ENCODE data around the gene KIAA0040. TPM values are rescaled to one million over a fixed set of nuclear protein-coding genes. Genes with fewer than 3 reads are reported as not detected.

KIAA0040 gene
- total RNA-seq, 1 donor from 2014 or later, result 44.8 TPM

DNA sequence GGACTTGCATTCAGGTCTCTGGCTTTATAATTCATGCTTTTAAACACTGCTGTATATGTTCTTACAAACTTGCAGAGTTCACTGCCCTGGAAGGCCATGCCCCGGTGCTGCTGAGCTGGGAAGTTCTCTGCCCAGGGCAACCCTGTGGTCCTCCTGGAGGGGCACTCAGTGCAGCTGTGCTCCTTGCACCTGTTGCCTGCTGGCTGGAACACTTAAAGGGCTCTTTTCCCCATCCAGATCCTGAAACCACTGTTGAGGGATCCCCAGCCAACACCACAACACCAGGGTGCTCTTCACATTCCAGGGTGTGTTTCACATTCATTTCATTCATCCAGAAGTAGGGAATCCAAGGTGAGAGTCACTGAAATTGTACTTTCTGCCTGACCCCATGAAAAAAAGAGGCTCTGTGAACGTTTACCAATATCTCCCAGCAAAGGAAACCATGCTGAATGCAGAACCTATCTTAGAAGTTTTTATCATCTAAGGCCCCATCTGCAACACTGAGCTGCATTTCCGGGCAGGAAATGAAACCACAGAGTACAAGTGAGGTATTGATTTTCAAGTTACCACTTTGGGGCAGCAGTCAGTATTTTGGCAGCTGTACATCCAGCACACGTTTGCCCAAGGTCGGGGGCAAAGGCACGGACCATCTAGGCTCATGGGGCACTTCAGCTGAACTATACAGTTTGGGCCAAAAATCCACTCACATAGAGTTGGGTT is 16.4 kb upstream of the KIAA0040 start:
- Histone ChIP-seq H3K27me3 (no peaks in the 10 kb centered on the region), H3K9me3 (no peaks in the 10 kb centered on the region), H3K36me3 (no peaks in the 10 kb centered on the region), H3K4me1 (no peaks in the 10 kb centered on the region), H3K4me3 (no peak overlapping the region), H3K27ac (peak overlapping the region; percentile 55)
- intact Hi-C loops (cut with DNase I), result no loop called here
- DNase-seq (no peak), ATAC-seq (peak; percentile 55)
- TF ChIP-seq, protein P1, sequence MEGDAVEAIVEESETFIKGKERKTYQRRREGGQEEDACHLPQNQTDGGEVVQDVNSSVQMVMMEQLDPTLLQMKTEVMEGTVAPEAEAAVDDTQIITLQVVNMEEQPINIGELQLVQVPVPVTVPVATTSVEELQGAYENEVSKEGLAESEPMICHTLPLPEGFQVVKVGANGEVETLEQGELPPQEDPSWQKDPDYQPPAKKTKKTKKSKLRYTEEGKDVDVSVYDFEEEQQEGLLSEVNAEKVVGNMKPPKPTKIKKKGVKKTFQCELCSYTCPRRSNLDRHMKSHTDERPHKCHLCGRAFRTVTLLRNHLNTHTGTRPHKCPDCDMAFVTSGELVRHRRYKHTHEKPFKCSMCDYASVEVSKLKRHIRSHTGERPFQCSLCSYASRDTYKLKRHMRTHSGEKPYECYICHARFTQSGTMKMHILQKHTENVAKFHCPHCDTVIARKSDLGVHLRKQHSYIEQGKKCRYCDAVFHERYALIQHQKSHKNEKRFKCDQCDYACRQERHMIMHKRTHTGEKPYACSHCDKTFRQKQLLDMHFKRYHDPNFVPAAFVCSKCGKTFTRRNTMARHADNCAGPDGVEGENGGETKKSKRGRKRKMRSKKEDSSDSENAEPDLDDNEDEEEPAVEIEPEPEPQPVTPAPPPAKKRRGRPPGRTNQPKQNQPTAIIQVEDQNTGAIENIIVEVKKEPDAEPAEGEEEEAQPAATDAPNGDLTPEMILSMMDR (IDR thresholded peaks at IDR 0.05), result no peak

DNA sequence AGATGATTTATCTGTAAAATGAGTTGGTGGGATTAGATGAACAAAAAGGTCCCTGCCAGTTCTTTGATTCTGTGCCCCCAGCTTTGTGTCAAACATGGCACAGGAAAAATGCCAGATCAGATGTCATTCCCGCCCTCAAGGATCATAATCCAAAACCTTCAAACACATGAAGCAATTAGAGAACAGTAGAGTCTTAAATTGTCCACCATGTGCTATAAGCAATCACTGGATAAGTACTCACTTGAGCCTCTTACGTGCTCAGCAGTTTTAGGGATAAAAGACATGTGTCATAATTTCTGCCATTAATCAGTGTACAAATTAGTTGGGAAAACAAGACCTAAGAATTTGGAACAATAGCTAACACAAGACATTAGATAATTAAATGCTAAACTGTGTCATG is 15.4 kb upstream of the KIAA0040 start:
- intact Hi-C loops (cut with DNase I), result no loop called here
- H3K27ac ChIP-seq, result no peak overlapping the region
- TF ChIP-seq, protein P1 (IDR thresholded peaks at IDR 0.05), result no peak
- DNase-seq (no peak), ATAC-seq (no peak)
- H3K27me3 ChIP-seq, result no peaks in the 10 kb centered on the region
- no peaks in the 10 kb centered on the region for H3K4me1 ChIP-seq
- no peaks in the 10 kb centered on the region for H3K36me3 ChIP-seq
- no peaks in the 10 kb centered on the region for H3K9me3 ChIP-seq
- H3K4me3 ChIP-seq, result no peak overlapping the region

DNA sequence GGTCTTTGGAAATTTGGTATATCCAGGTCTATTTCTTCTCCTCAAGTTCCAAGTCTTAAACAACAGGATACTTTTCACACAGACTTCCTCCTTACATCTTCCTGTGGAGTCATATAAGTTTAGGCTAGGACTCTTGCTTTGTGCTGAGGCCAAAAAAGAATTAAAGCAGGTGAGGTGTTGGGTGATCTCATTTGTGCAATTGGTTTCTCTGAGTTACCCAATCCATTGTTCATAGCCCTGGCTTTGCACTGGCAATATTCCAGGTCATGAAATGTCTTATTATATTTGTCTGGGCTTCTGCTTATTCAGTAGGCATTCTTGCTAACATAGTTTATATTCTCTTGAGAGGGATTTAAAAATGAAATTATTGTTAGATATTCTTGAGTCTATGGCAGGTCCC is 14.1 kb upstream of the KIAA0040 start:
- Histone ChIP-seq H3K4me3 (no peak overlapping the region), H3K4me1 (peaks cover 3% of the 10 kb centered on the region), H3K9me3 (no peaks in the 10 kb centered on the region), H3K27ac (no peak overlapping the region), H3K36me3 (no peaks in the 10 kb centered on the region), H3K27me3 (no peaks in the 10 kb centered on the region)
- ATAC-seq, result no peak
- TF ChIP-seq, protein P1 (IDR thresholded peaks at IDR 0.05), result no peak
- intact Hi-C loops (cut with DNase I), result no loop called here
- no peak for DNase-seq

DNA sequence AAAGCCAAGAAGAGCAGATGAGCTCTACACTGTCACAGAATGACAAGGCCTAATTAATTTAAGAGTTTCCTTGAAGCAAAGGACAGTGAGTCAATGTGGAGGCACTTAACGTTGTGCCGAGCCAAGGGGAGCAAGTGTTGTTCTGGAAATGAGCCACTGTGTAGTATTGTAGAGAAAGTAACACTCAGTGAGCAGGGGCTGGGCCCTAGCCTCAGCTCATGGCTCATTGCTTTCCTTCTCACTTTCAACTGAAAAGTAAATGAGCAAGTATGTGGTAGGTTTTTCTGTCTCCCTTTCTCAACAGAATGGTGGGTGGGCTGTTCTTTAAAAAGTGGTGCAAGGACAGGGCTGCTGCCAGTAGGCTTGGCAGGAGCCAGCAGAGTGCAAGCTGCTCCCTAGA is 11.8 kb upstream of the KIAA0040 start:
- intact Hi-C loops (cut with DNase I), result no loop called here
- Histone ChIP-seq H3K4me1 (peaks cover 23% of the 10 kb centered on the region), H3K9me3 (no peaks in the 10 kb centered on the region), H3K36me3 (no peaks in the 10 kb centered on the region), H3K27me3 (no peaks in the 10 kb centered on the region), H3K4me3 (no peak overlapping the region), H3K27ac (no peak overlapping the region)
- TF ChIP-seq, protein P1 (IDR thresholded peaks at IDR 0.05), result no peak
- DNase-seq, result no peak
- peak; percentile 44 for ATAC-seq

DNA sequence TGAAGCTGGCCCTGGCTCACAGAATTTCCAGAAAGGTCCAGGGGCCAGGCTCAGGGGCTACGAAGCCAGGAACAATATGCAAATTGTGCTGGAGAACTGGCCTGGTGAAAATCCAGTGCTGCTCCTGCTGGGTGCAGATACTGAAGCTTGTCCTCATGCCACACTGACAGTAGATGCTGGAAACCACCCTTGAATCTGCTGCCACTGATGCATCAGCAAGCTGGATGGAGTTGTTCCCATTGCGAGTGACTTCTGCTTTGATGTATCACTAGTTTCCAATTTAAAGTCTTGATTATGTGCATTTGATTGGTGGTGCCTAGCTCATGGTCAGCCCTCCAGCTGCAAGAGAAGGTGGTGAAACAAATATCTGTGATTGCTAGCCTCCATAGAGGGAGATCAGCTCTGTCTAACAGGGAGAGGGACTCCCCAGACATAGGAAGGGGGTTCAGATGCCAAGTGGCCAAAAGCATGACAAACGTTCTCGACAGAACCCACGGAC is 11.0 kb upstream of the KIAA0040 start:
- intact Hi-C loops (cut with DNase I), result no loop called here
- ATAC-seq, result no peak

More for the DNA sequence above, 11.0 kb upstream of the KIAA0040 start:
- Histone ChIP-seq H3K36me3 (no peaks in the 10 kb centered on the region), H3K4me3 (no peak overlapping the region), H3K4me1 (peaks cover 23% of the 10 kb centered on the region), H3K9me3 (no peaks in the 10 kb centered on the region), H3K27me3 (no peaks in the 10 kb centered on the region), H3K27ac (no peak overlapping the region)
- DNase-seq, result no peak
- TF ChIP-seq, protein P1 (IDR thresholded peaks at IDR 0.05), result no peak
